DOHH2 (cell line): ENCODE measurements around the gene KCNH1.

Source experiments
- H3F3A ChIP-seq: fragments of 200-600 bp; sonication (generic), shearing (Covaris generic); 2 replicates; pipeline ENCODE4 v1.6.0; 2016; ENCODE audit warnings: antibody characterized with exemption, mild to moderate bottlenecking; ENCODE audit not compliant: control insufficient read depth, insufficient read depth
- H3K27ac ChIP-seq: fragments of 200-600 bp; sonication (generic); 2 replicates; pipeline ENCODE4 v1.5.1; 2014; ENCODE audit warnings: low read depth, mild to moderate bottlenecking, low read length, moderate library complexity
- H3K27me3 ChIP-seq: fragments of 200-600 bp; sonication (generic); 2 replicates; pipeline ENCODE4 v1.6.1; 2014; ENCODE audit warnings: mild to moderate bottlenecking, low read length, mixed read lengths; ENCODE audit not compliant: control insufficient read depth
- H3K36me3 ChIP-seq: fragments of 200-600 bp; sonication (generic); 2 replicates; pipeline ENCODE4 v1.6.1; 2014; ENCODE audit warnings: mild to moderate bottlenecking, low read length, moderate library complexity, mixed read lengths; ENCODE audit not compliant: control insufficient read depth
- H3K4me1 ChIP-seq: fragments of 200-600 bp; sonication (generic); 2 replicates; pipeline ENCODE4 v1.6.1; 2014; ENCODE audit warnings: mild to moderate bottlenecking, low read length, mixed read lengths; ENCODE audit not compliant: control insufficient read depth
- H3K4me2 ChIP-seq: fragments of 200-600 bp; sonication (generic); 2 replicates; pipeline ENCODE4 v1.6.0; 2014; ENCODE audit warnings: mild to moderate bottlenecking, low read length, moderate library complexity
- H3K4me3 ChIP-seq: fragments of 200-600 bp; sonication (generic); 2 replicates; pipeline ENCODE4 v1.5.1; 2014; ENCODE audit warnings: mild to moderate bottlenecking, low read length, mixed read lengths
- H3K79me2 ChIP-seq: fragments of 200-600 bp; sonication (generic); 2 replicates; pipeline ENCODE4 v1.6.1; 2014; ENCODE audit warnings: mild to moderate bottlenecking, low read length, mixed read lengths; ENCODE audit not compliant: control insufficient read depth
- H3K9me2 ChIP-seq: fragments of 200-600 bp; sonication (generic); replicated peaks from 2 replicates; pipeline ENCODE4 v1.6.1; 2014; ENCODE audit warnings: mild to moderate bottlenecking, low read length, mixed read lengths; ENCODE audit not compliant: control insufficient read depth
- H3K9me3 ChIP-seq: fragments of 200-600 bp; sonication (generic); 2 replicates; pipeline ENCODE4 v1.6.1; 2014; ENCODE audit warnings: antibody characterized with exemption, low read length, mixed read lengths; ENCODE audit not compliant: control insufficient read depth, insufficient read depth
- H4K20me1 ChIP-seq: fragments of 200-600 bp; sonication (generic); 2 replicates; pipeline ENCODE4 v1.6.0; 2014; ENCODE audit warnings: low read depth, mild to moderate bottlenecking, antibody characterized with exemption, low read length, moderate library complexity; ENCODE audit not compliant: control insufficient read depth, insufficient read depth
- CTCF ChIP-seq: fragments of 200-600 bp; sonication (generic); IDR thresholded peaks from one replicate; pipeline ENCODE4 v1.5.1; 2014; ENCODE audit warnings: antibody characterized with exemption, mild to moderate bottlenecking, low read depth, low read length; ENCODE audit not compliant: poor library complexity, severe bottlenecking
- EZH2phosphoT487 ChIP-seq: fragments of 200-600 bp; sonication (generic); IDR thresholded peaks from 2 replicates; pipeline ENCODE4 v1.6.1; 2017; ENCODE audit warnings: borderline replicate concordance, mild to moderate bottlenecking, antibody characterized with exemption, low read length, moderate library complexity, mixed read lengths

KCNH1 gene

GRCh38 chr1:210652329-210652954 is 481.5 kb downstream of the KCNH1 start:
- no peak overlapping the region for H3K27ac ChIP-seq
- H3K9me2 ChIP-seq, result no peaks in the 10 kb centered on the region
- H3K36me3 ChIP-seq, result no peaks in the 10 kb centered on the region
- no peaks in the 10 kb centered on the region for H3K4me1 ChIP-seq
- no peak overlapping the region for H3K4me3 ChIP-seq
- no peaks in the 10 kb centered on the region for H3K27me3 ChIP-seq
- no peaks in the 10 kb centered on the region for H3K79me2 ChIP-seq
- no peak overlapping the region for H3K4me2 ChIP-seq
- H3F3A ChIP-seq, result no peaks in the 10 kb centered on the region
- no peaks in the 10 kb centered on the region for H4K20me1 ChIP-seq
- peaks cover 8% of the 10 kb centered on the region for H3K9me3 ChIP-seq
- TF ChIP-seq EZH2phosphoT487 (no peak), CTCF (no peak)

- Histone ChIP-seq H3K4me3 (no peak overlapping the region), H3K27ac (no peak overlapping the region), H3F3A (no peaks in the 10 kb centered on the region), H3K4me2 (no peak overlapping the region), H4K20me1 (no peaks in the 10 kb centered on the region), H3K36me3 (no peaks in the 10 kb centered on the region), H3K9me3 (peaks cover 8% of the 10 kb centered on the region), H3K4me1 (no peaks in the 10 kb centered on the region), H3K79me2 (no peaks in the 10 kb centered on the region), H3K9me2 (no peaks in the 10 kb centered on the region), H3K27me3 (no peaks in the 10 kb centered on the region)
- TF ChIP-seq CTCF, result no peak
- no peak for TF ChIP-seq EZH2phosphoT487
These were observed 483.5 kb downstream of the KCNH1 start for GRCh38 chr1:210650403-210650802.

GRCh38 chr1:210648588-210649269 is 485.2 kb downstream of the KCNH1 start:
- H3K79me2 ChIP-seq, result no peaks in the 10 kb centered on the region
- H3K27ac ChIP-seq, result no peak overlapping the region
- TF ChIP-seq CTCF (no peak), EZH2phosphoT487 (no peak)
- H3K4me2 ChIP-seq, result no peak overlapping the region
- H3K9me3 ChIP-seq, result peaks cover 2% of the 10 kb centered on the region
- no peaks in the 10 kb centered on the region for H3K36me3 ChIP-seq
- H3K27me3 ChIP-seq, result no peaks in the 10 kb centered on the region
- no peaks in the 10 kb centered on the region for H3K4me1 ChIP-seq
- no peaks in the 10 kb centered on the region for H3F3A ChIP-seq
- no peaks in the 10 kb centered on the region for H4K20me1 ChIP-seq
- H3K4me3 ChIP-seq, result no peak overlapping the region
- no peaks in the 10 kb centered on the region for H3K9me2 ChIP-seq
